ENCODE results near the gene SHROOM4. TPM values are rescaled to one million over a fixed set of nuclear protein-coding genes. Genes with fewer than 3 reads are reported as not detected.

The SHROOM4 gene
- total RNA-seq, 1 experiment from 2014 or later: 0.05 TPM

- POLR2A ChIA-PET: no interaction called here
- ATAC-seq: peak; percentile 55
- Histone ChIP-seq H3K4me3 (replicated peaks in 1 of 2; ENCODE audit: low read depth in 1 of 2, low read length in 2 of 2) (peak overlapping the region; percentile 24 to 35; a peak in 3 of 4 replicates), H3K9ac (ENCODE audit: low read length) (no peak overlapping the region), H3K36me3 (ENCODE audit: control insufficient read depth in 1 of 2, insufficient read depth in 2 of 2, low read length in 2 of 2) (no peaks in the 10 kb centered on the region), H4K20me1 (ENCODE audit: insufficient read depth) (no peaks in the 10 kb centered on the region), H3K27me3 (ENCODE audit: insufficient read depth, low read length) (no peaks in the 10 kb centered on the region), H3K4me1 (ENCODE audit: control insufficient read depth in 1 of 2, insufficient read depth in 2 of 2, low read length in 2 of 2) (no peaks in the 10 kb centered on the region), H3K9me3 (ENCODE audit: control insufficient read depth in 1 of 2, insufficient read depth in 1 of 2, low read depth in 1 of 2, low read length in 2 of 2) (no peaks in the 10 kb centered on the region), H3K4me2 (ENCODE audit: low read length) (peak overlapping the region; percentile 64), H3K79me2 (ENCODE audit: insufficient read depth, low read length) (no peaks in the 10 kb centered on the region), H3K27ac (ENCODE audit: low read depth, low read length) (no peak overlapping the region), H2AFZ (ENCODE audit: low read depth, low read length, poor library complexity, severe bottlenecking) (no peak overlapping the region), H3K9me2 (ENCODE audit: insufficient read depth) (no peaks in the 10 kb centered on the region)
- CTCF ChIA-PET: no interaction called here
- RAD21 ChIA-PET (ENCODE audit: low non-redundant PET in 1 of 2, low total read pairs in 2 of 2, uncharacterized antibody in 2 of 2, unreplicated experiment in 2 of 2): no interaction called here
- no peak for DNase-seq (ENCODE audit: low read depth, low spot score)
- no TSS peak for BruUV-seq (replicated peaks)
- no peak for TF ChIP-seq ZNF274 (IDR thresholded peaks at IDR 0.05; ENCODE audit: low read depth, low read length)
- no peak for TF ChIP-seq CTCF (IDR thresholded peaks at IDR 0.05 in 2 of 3, conservative IDR thresholded peaks at IDR 0.05 in 1 of 3; ENCODE audit: borderline replicate concordance in 1 of 3, insufficient read depth in 1 of 3, low read depth in 2 of 3, low read length in 2 of 3)
- TF ChIP-seq POLR2AphosphoS5 (IDR thresholded peaks at IDR 0.05; ENCODE audit: low read depth, low read length): no peak
- no peak for TF ChIP-seq EZH2 (IDR thresholded peaks at IDR 0.05)
- no peak for TF ChIP-seq CBX3 (IDR thresholded peaks at IDR 0.05; ENCODE audit: low read depth)
- no peak for TF ChIP-seq SP1 (IDR thresholded peaks at IDR 0.05; ENCODE audit: low read depth)
- TF ChIP-seq MAX (IDR thresholded peaks at IDR 0.05): no peak
- TF ChIP-seq RAD21 (IDR thresholded peaks at IDR 0.05; ENCODE audit: low read depth): no peak
- no peak for TF ChIP-seq REST (IDR thresholded peaks at IDR 0.05; ENCODE audit: low read depth)
- TF ChIP-seq EZH2phosphoT487 (IDR thresholded peaks at IDR 0.05; ENCODE audit: borderline replicate concordance): no peak
- no peak for TF ChIP-seq CEBPB (IDR thresholded peaks at IDR 0.05; ENCODE audit: low read depth)
- TF ChIP-seq ELF1 (IDR thresholded peaks at IDR 0.05; ENCODE audit: borderline replicate concordance, low read depth): no peak
- TF ChIP-seq SIN3A (IDR thresholded peaks at IDR 0.05; ENCODE audit: low read depth): no peak
- no peak for TF ChIP-seq FOSL1 (IDR thresholded peaks at IDR 0.05; ENCODE audit: low read depth)
- no peak for TF ChIP-seq POLR2A (IDR thresholded peaks at IDR 0.05; ENCODE audit: borderline replicate concordance, extremely low read depth, insufficient read depth, insufficient read length)
- TF ChIP-seq ATF3 (IDR thresholded peaks at IDR 0.05): no peak
- TF ChIP-seq EGR1 (IDR thresholded peaks at IDR 0.05; ENCODE audit: low read depth): no peak
- no peak for TF ChIP-seq ZBTB33 (IDR thresholded peaks at IDR 0.05; ENCODE audit: extremely low read depth, insufficient replicate concordance, low read length)
- no peak for TF ChIP-seq SRF (IDR thresholded peaks at IDR 0.05; ENCODE audit: low read depth)
- TF ChIP-seq TCF7L2 (IDR thresholded peaks at IDR 0.05; ENCODE audit: borderline replicate concordance, extremely low read depth, insufficient read depth, insufficient read length): no peak
- intact Hi-C loops (cut with micrococcal nuclease): no loop called here
Observed at GRCh38 chrX:50812995-50813842, 775 bp downstream of the SHROOM4 start.
